Neural crest cell (in vitro differentiated cells): ENCODE measurements around the gene TCERG1L. TPM values are rescaled to one million over a fixed set of nuclear protein-coding genes. Genes with fewer than 3 reads are reported as not detected.

Experiments
- DNase-seq: peaks from one replicate; pipeline ENCODE4 v3.0.0; 2021; ENCODE audit warnings: low read depth, mixed read lengths, low spot score
- H3K27ac Mint-ChIP-seq: one replicate; pipeline ENCODE4 v1.8.0; 2021; ENCODE audit warnings: mild to moderate bottlenecking, mixed read lengths; ENCODE audit not compliant: unreplicated experiment
- H3K27me3 Mint-ChIP-seq: 2 replicates; pipeline ENCODE4 v1.8.0; 2021; ENCODE audit warnings: low read depth, mild to moderate bottlenecking, mixed read lengths
- H3K36me3 Mint-ChIP-seq: 2 replicates; pipeline ENCODE4 v1.8.0; 2021; ENCODE audit warnings: low read depth, mild to moderate bottlenecking, mixed read lengths
- H3K4me1 Mint-ChIP-seq: 2 replicates; pipeline ENCODE4 v1.8.0; 2021; ENCODE audit warnings: mixed read lengths
- H3K4me3 Mint-ChIP-seq: one replicate; pipeline ENCODE4 v1.8.0; 2021; ENCODE audit warnings: mild to moderate bottlenecking, mixed read lengths
- H3K9me3 Mint-ChIP-seq: 2 replicates; pipeline ENCODE4 v1.8.0; 2021; ENCODE audit warnings: mixed read lengths
- CTCF ChIP-seq: fragments of 200-600 bp; sonication (generic); conservative IDR thresholded peaks from 2 replicates; pipeline ENCODE4 v1.5.0; 2021; ENCODE audit warnings: antibody characterized with exemption, mild to moderate bottlenecking
- total RNA-seq: library from RNA; stranded (reverse); gene quantifications from 2 replicates; pipeline ENCODE4 v1.2.1, GENCODE V29; 2021

Gene TCERG1L
- total RNA-seq, 1 donor from 2014 or later, result 0.96 TPM

GRCh38 chr10:131062621-131063260 is 248.8 kb downstream of the TCERG1L start:
- Mint-ChIP-seq H3K36me3 (no peaks in the 10 kb centered on the region), H3K4me3 (no peak overlapping the region), H3K9me3 (no peaks in the 10 kb centered on the region), H3K4me1 (peaks cover 8% of the 10 kb centered on the region), H3K27ac (no peak overlapping the region), H3K27me3 (peaks cover 16% of the 10 kb centered on the region)
- DNase-seq, result no peak
- no peak for TF ChIP-seq CTCF

- H3K4me1 Mint-ChIP-seq, result peaks cover 5% of the 10 kb centered on the region
- DNase-seq, result no peak
- H3K36me3 Mint-ChIP-seq, result no peaks in the 10 kb centered on the region
- no peak overlapping the region for H3K4me3 Mint-ChIP-seq
- H3K27me3 Mint-ChIP-seq, result peaks cover 19% of the 10 kb centered on the region
- no peak overlapping the region for H3K27ac Mint-ChIP-seq
- no peaks in the 10 kb centered on the region for H3K9me3 Mint-ChIP-seq
- TF ChIP-seq CTCF, result no peak
Observed at GRCh38 chr10:131061216-131061615, 250.3 kb downstream of the TCERG1L start.

- no peaks in the 10 kb centered on the region for H3K9me3 Mint-ChIP-seq
- no peaks in the 10 kb centered on the region for H3K4me1 Mint-ChIP-seq
- no peak overlapping the region for H3K4me3 Mint-ChIP-seq
- no peak for DNase-seq
- TF ChIP-seq CTCF, result no peak
- H3K27me3 Mint-ChIP-seq, result peaks cover 10% of the 10 kb centered on the region
- no peaks in the 10 kb centered on the region for H3K36me3 Mint-ChIP-seq
- no peak overlapping the region for H3K27ac Mint-ChIP-seq
Observed at GRCh38 chr10:131059881-131060280, 251.6 kb downstream of the TCERG1L start.

GRCh38 chr10:131058799-131059198 is 252.7 kb downstream of the TCERG1L start:
- H3K27ac Mint-ChIP-seq, result no peak overlapping the region
- DNase-seq, result no peak
- peaks cover 6% of the 10 kb centered on the region for H3K27me3 Mint-ChIP-seq
- H3K36me3 Mint-ChIP-seq, result no peaks in the 10 kb centered on the region
- H3K4me1 Mint-ChIP-seq, result no peaks in the 10 kb centered on the region
- H3K9me3 Mint-ChIP-seq, result no peaks in the 10 kb centered on the region
- H3K4me3 Mint-ChIP-seq, result no peak overlapping the region
- no peak for TF ChIP-seq CTCF

GRCh38 chr10:131056781-131057180 is 254.7 kb downstream of the TCERG1L start:
- Mint-ChIP-seq H3K27ac (no peak overlapping the region), H3K4me3 (no peak overlapping the region), H3K9me3 (no peaks in the 10 kb centered on the region), H3K36me3 (no peaks in the 10 kb centered on the region), H3K4me1 (no peaks in the 10 kb centered on the region), H3K27me3 (peaks cover 8% of the 10 kb centered on the region)
- TF ChIP-seq CTCF, result no peak
- no peak for DNase-seq
